Frontal cortex (tissue), 4 donors: ENCODE results near the gene PTPRN2. TPM values are rescaled to one million over a fixed set of nuclear protein-coding genes. Genes with fewer than 3 reads are reported as not detected.
"Not testable (repeated sequence)": the region's sequence is repeated elsewhere in the genome, so short reads cannot be mapped to it uniquely, and the experiment has no call there.

ENCODE experiments used
- DNase-seq, 2 donors: peaks; one replicate each; pipeline ENCODE4 v3.0.0; 2012; ENCODE audit warnings: low spot score in 2 of 2
- FAIRE-seq: peaks from 2 replicates; lab custom pipeline; 2012; peaks lifted over from hg19 to GRCh38; lab: Jason Lieb, UNC
- total RNA-seq: library from RNA; depleted of rRNA; stranded (reverse); fragments of >200 nt; gene quantifications from one replicate; pipeline ENCODE4 v1.2.3, GENCODE V29; 2014
- donor health status: control.
- donor health status: control.
- donor health status: control.

The PTPRN2 gene
- total RNA-seq, 1 donor from 2014 or later, result 52.2 TPM

- DNase-seq (no peak), FAIRE-seq (no peak)
Observed at GRCh38 chr7:158431055-158431940, 156.3 kb downstream of the PTPRN2 start.

GRCh38 chr7:158430308-158431034, 157.2 kb downstream of the PTPRN2 start:
- DNase-seq (no peak), FAIRE-seq (no peak)

- DNase-seq, result no peak
- FAIRE-seq, result no peak
Observed at GRCh38 chr7:158428837-158429753, 158.5 kb downstream of the PTPRN2 start.

GRCh38 chr7:158428131-158428836, 159.3 kb downstream of the PTPRN2 start:
- no peak for DNase-seq
- no peak for FAIRE-seq

GRCh38 chr7:158425676-158426075, 161.9 kb downstream of the PTPRN2 start:
- DNase-seq, FAIRE-seq: not testable (repeated sequence)

GRCh38 chr7:158424531-158424930, 163.1 kb downstream of the PTPRN2 start:
- FAIRE-seq (no peak), DNase-seq (no peak)

- FAIRE-seq (no peak), DNase-seq (no peak)
Observed at GRCh38 chr7:158424011-158424410, 163.6 kb downstream of the PTPRN2 start.

- DNase-seq, result no peak
- FAIRE-seq, result no peak
Observed at GRCh38 chr7:158422887-158423560, 164.6 kb downstream of the PTPRN2 start.

GRCh38 chr7:158422196-158422886, 165.3 kb downstream of the PTPRN2 start:
- no peak for DNase-seq
- no peak for FAIRE-seq

GRCh38 chr7:158421361-158421760, 166.3 kb downstream of the PTPRN2 start:
- no peak for FAIRE-seq
- no peak for DNase-seq

GRCh38 chr7:158420591-158421340, 166.9 kb downstream of the PTPRN2 start:
- DNase-seq (no peak), FAIRE-seq (no peak)

- no peak for FAIRE-seq
Observed at GRCh38 chr7:158419238-158419785, 168.3 kb downstream of the PTPRN2 start.

GRCh38 chr7:158418395-158418794, 169.2 kb downstream of the PTPRN2 start:
- DNase-seq, FAIRE-seq: not testable (repeated sequence)

More at GRCh38 chr7:158419238-158419785, 168.3 kb downstream of the PTPRN2 start:
- no peak for DNase-seq

- DNase-seq, result no peak
- FAIRE-seq, result no peak
Observed at GRCh38 chr7:158416283-158416933, 171.2 kb downstream of the PTPRN2 start.

GRCh38 chr7:158415316-158415715, 172.3 kb downstream of the PTPRN2 start:
- no peak for FAIRE-seq

GRCh38 chr7:158414486-158414961, 173.1 kb downstream of the PTPRN2 start:
- FAIRE-seq, result no peak
- peak; percentile 63 to 73 for DNase-seq

More at GRCh38 chr7:158415316-158415715, 172.3 kb downstream of the PTPRN2 start:
- no peak for DNase-seq
